ENCODE data around the gene NOP56.

The NOP56 gene

DNA sequence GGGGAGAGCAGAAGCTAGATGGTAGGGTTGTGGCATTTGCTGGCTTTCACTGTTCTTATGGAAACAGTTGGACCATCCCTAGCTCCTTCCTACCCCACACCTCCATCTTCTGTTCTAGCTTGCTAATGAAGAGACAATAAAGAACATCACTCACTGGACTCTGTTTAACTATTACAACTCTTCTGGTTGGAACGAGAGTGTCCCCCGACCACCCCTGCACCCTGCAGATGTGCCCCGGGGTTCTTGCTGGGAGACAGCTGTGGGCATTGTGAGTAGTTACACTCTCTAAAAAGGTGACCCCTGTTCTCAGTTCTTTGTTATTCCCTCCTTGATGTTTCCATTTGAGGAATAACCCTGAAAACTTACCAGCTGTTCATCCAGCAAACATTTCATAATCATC lies 40.4 kb upstream of the NOP56 start:
- Histone ChIP-seq H3K9ac (ENCODE audit: insufficient read length) (no peak overlapping the region), H3K4me3 (no peak overlapping the region), H3K36me3 (ENCODE audit: insufficient read depth, low read length) (no peaks in the 10 kb centered on the region), H3K27ac (no peak overlapping the region), H3K9me3 (ENCODE audit: low read depth, low read length) (no peaks in the 10 kb centered on the region)
- no peak for DNase-seq (ENCODE audit: low read depth, low spot score)
- no peak for TF ChIP-seq EZH2 (IDR thresholded peaks at IDR 0.05)
- TF ChIP-seq FOXP2 (optimal IDR thresholded peaks at IDR 0.05; ENCODE audit: control extremely low read depth, extremely low read length, insufficient read depth): no peak

DNA sequence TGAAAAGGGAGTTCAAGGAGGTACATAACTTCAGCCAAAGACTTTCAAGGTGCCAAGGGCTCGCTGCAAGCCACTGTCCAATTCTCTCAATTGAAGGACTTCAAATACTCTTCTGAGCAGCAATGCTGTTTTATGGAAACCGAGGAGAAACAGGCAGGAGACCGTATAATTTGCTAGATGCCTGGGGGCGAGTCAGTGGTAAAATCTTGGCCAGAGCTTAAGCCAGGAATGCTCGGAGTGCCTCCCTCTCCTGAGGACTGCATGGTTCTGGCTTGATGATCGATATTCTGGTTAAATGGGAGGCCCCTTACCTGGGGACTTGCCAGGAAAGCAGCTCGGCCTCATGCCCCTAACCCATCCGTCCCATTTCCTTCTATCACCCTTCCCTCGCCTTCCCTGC lies 35.8 kb upstream of the NOP56 start:
- Histone ChIP-seq H3K36me3 (ENCODE audit: insufficient read depth, low read length) (no peaks in the 10 kb centered on the region), H3K4me3 (no peak overlapping the region), H3K9me3 (ENCODE audit: low read depth, low read length) (no peaks in the 10 kb centered on the region), H3K27ac (no peak overlapping the region), H3K9ac (ENCODE audit: insufficient read length) (no peak overlapping the region)
- TF ChIP-seq POLR2AphosphoS5 (IDR thresholded peaks at IDR 0.05; ENCODE audit: borderline replicate concordance, low read depth, low read length): no peak
- no peak for DNase-seq (ENCODE audit: low read depth, low spot score)

DNA sequence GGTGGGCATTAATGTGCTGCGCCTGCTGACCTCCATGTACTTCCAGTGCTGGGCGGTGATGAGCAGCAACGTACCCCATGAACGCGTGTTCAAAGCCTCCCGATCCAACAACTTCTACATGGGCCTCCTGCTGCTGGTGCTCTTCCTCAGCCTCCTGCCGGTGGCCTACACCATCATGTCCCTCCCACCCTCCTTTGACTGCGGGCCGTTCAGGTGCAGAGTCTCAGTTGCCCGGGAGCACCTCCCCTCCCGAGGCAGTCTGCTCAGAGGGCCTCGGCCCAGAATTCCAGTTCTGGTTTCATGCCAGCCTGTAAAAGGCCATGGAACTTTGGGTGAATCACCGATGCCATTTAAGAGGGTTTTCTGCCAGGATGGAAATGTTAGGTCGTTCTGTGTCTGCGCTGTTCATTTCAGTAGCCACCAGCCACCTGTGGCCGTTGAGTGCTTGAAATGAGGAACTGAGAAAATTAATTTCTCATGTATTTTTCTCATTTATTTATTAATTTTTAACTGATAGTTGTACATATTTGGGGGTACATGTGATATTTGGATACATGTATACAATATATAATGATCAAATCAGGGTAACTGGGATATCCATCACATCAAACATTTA lies 35.2 kb upstream of the NOP56 start:
- Histone ChIP-seq H3K36me3 (ENCODE audit: insufficient read depth, low read length) (no peaks in the 10 kb centered on the region), H3K9me3 (ENCODE audit: low read depth, low read length) (no peaks in the 10 kb centered on the region), H3K9ac (ENCODE audit: insufficient read length) (no peak overlapping the region), H3K27ac (no peak overlapping the region), H3K4me3 (no peak overlapping the region)
- no peak for DNase-seq (ENCODE audit: low read depth, low spot score)
- no peak for TF ChIP-seq FOXP2 (optimal IDR thresholded peaks at IDR 0.05; ENCODE audit: control extremely low read depth, extremely low read length, insufficient read depth)

DNA sequence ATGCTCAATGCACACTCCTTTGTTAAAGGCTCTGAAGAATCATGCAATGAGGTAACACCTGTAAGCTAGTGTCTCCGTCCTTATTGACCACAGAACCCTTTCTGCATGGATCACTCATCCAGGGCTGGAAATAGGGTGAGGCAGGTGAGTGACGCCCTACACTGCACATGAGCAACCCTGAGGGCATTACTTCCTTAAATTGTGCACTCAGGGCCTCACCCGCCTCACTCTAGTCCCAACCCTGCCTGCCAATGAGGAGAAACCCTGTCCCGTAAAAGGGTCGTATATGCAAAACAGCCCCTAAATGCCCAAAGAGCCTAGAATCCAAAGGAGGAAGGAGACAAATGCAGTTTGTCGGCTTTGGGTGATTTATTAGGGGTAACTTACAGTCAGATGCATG lies 33.6 kb upstream of the NOP56 start:
- H3K4me3 ChIP-seq: no peak overlapping the region
- no peak for DNase-seq (ENCODE audit: low read depth, low spot score)
- no peak overlapping the region for H3K9ac ChIP-seq (ENCODE audit: insufficient read length)
- no peak overlapping the region for H3K27ac ChIP-seq
- H3K36me3 ChIP-seq (ENCODE audit: insufficient read depth, low read length): no peaks in the 10 kb centered on the region
- no peak for TF ChIP-seq EZH2 (IDR thresholded peaks at IDR 0.05)
- no peak for TF ChIP-seq FOXP2 (optimal IDR thresholded peaks at IDR 0.05; ENCODE audit: control extremely low read depth, extremely low read length, insufficient read depth)
- no peak for TF ChIP-seq POLR2AphosphoS5 (IDR thresholded peaks at IDR 0.05; ENCODE audit: borderline replicate concordance, low read depth, low read length)
- H3K9me3 ChIP-seq (ENCODE audit: low read depth, low read length): no peaks in the 10 kb centered on the region

DNA sequence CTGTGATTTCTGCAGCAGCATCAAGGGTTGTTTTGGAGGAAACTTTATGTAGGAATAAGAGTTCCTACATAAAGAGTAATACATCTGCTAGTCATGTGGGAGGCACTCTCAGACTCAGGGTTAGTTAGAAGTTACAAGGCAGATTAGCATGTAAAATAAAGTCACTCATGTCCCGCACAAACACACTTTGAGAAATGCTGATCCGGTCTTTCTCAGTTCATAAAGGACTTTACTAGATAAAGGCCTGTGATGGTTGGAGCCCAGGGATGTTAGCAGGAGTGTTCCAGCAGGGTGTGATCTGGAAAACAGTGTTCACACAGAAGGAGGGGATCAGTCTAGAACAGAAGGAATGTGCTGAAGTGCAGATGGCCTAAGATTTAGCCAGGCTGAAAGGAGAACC lies 33.1 kb upstream of the NOP56 start:
- no peaks in the 10 kb centered on the region for H3K36me3 ChIP-seq (ENCODE audit: insufficient read depth, low read length)
- no peak overlapping the region for H3K27ac ChIP-seq
- DNase-seq (ENCODE audit: low read depth, low spot score): no peak
- no peak for TF ChIP-seq FOXP2 (optimal IDR thresholded peaks at IDR 0.05; ENCODE audit: control extremely low read depth, extremely low read length, insufficient read depth)
- no peak for TF ChIP-seq EZH2 (IDR thresholded peaks at IDR 0.05)
- TF ChIP-seq POLR2AphosphoS5 (IDR thresholded peaks at IDR 0.05; ENCODE audit: borderline replicate concordance, low read depth, low read length): no peak
- no peaks in the 10 kb centered on the region for H3K9me3 ChIP-seq (ENCODE audit: low read depth, low read length)
- H3K9ac ChIP-seq (ENCODE audit: insufficient read length): no peak overlapping the region
- no peak overlapping the region for H3K4me3 ChIP-seq

DNA sequence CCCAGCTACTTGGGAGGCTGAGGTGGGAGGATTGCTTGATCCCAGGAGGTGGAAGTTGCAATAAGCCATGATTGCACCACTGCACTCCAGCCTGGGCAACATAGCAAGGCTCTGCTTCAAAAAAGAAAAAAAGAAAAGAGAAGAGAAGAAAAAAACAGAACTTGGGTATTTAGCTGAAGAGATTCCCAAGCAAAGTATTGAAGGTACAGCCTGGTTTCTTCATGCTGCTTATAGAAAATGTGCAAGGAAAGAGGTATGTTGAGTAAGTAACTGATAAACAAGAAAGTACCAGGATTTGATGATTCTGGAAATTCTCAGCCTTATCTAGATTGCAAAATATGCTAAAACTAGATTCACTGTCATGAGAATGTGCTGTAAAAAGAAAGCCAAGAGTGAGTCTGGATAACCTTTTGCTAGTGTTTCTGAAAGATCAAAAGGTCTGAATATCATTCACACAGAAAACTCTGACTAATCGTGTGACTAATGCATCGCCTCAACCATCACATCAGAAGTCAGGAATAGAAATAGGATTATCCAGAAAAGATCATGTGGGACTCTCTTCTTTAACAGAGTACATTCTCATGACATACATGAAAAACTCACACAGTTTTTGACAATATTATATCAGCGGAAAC lies 32.4 kb upstream of the NOP56 start:
- H3K27ac ChIP-seq: no peak overlapping the region
- H3K36me3 ChIP-seq (ENCODE audit: insufficient read depth, low read length): no peaks in the 10 kb centered on the region
- H3K9ac ChIP-seq (ENCODE audit: insufficient read length): no peak overlapping the region
- no peak for DNase-seq (ENCODE audit: low read depth, low spot score)
- no peak for TF ChIP-seq EZH2 (IDR thresholded peaks at IDR 0.05)
- TF ChIP-seq FOXP2 (optimal IDR thresholded peaks at IDR 0.05; ENCODE audit: control extremely low read depth, extremely low read length, insufficient read depth): no peak
- TF ChIP-seq POLR2AphosphoS5 (IDR thresholded peaks at IDR 0.05; ENCODE audit: borderline replicate concordance, low read depth, low read length): no peak
- no peak overlapping the region for H3K4me3 ChIP-seq
- H3K9me3 ChIP-seq (ENCODE audit: low read depth, low read length): no peaks in the 10 kb centered on the region

DNA sequence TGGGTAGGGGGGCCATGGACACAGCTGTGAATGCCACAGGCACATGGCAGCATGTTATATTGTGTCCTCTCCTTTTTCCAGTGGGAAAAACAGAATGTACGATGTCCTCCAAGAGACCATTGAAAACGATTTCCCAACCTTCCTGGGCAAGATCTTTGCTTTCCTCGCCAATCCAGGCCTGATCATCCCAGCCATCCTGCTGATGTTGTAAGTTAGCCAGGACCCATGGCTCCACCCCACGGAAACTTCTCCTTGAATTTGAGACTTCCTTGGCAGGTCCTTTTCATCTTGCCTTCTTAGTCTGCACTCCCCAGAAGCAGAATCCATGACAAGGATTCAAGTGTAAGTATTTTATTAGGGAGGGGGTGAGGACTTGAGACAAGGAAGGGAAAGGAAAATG lies 28.2 kb upstream of the NOP56 start:
- no peak for TF ChIP-seq POLR2AphosphoS5 (IDR thresholded peaks at IDR 0.05; ENCODE audit: borderline replicate concordance, low read depth, low read length)
- no peak for TF ChIP-seq EZH2 (IDR thresholded peaks at IDR 0.05)
- no peak for TF ChIP-seq FOXP2 (optimal IDR thresholded peaks at IDR 0.05; ENCODE audit: control extremely low read depth, extremely low read length, insufficient read depth)

DNA sequence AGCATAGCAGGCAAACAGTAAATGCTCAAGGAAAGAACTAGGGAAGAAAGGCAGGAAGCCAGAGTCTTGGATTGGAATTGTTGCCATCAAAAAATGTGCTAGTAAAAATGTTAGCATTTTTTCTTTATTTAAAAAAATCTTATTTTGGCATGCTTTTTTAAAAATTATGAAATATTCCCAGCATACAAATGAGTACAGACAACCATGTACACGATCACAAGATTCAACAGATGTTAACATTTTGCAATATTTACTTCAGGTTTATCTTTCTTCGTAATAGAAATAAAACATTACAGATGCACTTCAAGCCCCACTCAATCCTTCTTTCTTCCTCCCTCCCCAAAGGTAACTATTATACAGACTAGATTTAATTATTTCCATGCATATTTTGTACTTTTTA lies 27.4 kb upstream of the NOP56 start:
- Histone ChIP-seq H3K36me3 (ENCODE audit: insufficient read depth, low read length) (no peaks in the 10 kb centered on the region), H3K9ac (ENCODE audit: insufficient read length) (no peak overlapping the region), H3K9me3 (ENCODE audit: low read depth, low read length) (no peaks in the 10 kb centered on the region), H3K27ac (0 out of 2 replicates have a peak overlapping the region, but pooled peaks have one; percentile 48), H3K4me3 (no peak overlapping the region)
- DNase-seq (ENCODE audit: low read depth, low spot score): no peak
- TF ChIP-seq POLR2AphosphoS5 (IDR thresholded peaks at IDR 0.05; ENCODE audit: borderline replicate concordance, low read depth, low read length): no peak

More for the DNA sequence above, 28.2 kb upstream of the NOP56 start:
- no peak overlapping the region for H3K9ac ChIP-seq (ENCODE audit: insufficient read length)
- H3K27ac ChIP-seq: no peak overlapping the region
- no peak overlapping the region for H3K4me3 ChIP-seq
- no peaks in the 10 kb centered on the region for H3K36me3 ChIP-seq (ENCODE audit: insufficient read depth, low read length)
- DNase-seq (ENCODE audit: low read depth, low spot score): no peak
- H3K9me3 ChIP-seq (ENCODE audit: low read depth, low read length): no peaks in the 10 kb centered on the region

DNA sequence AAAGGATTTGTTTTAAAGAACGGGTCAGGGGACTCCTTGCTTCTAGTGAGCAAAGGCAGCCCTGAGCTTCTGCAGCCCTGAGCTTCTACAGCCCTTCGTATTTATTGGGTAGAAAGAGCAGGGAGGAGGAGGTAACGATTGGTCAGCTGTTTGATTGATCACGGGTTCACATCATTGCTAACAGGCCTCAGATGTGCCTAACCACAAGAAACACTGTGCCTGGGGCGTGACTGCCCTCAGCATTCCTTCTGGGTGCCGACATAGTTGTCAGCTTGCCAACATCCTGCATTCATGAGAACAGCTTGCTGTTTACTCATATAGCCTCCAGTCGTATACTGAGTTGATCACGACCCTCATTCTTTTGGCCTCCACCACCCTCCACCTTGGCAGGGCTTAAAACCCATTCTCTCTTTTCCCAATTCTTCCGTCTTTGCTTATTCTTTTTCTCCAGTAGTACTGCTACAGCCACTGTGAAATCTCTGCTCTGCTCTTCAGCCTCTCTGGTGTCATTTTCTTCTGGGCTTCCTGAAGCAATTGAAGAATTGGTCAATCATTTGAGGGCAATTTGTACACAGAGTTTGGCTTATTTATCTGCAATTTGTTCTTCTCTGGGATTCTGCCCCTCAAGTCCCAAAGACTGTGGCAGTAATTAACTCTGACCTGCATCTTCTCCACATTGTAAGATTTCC lies 25.4 kb upstream of the NOP56 start:
- H3K9me3 ChIP-seq (ENCODE audit: low read depth, low read length): no peaks in the 10 kb centered on the region
- TF ChIP-seq FOXP2 (optimal IDR thresholded peaks at IDR 0.05; ENCODE audit: control extremely low read depth, extremely low read length, insufficient read depth): no peak
- TF ChIP-seq EZH2 (IDR thresholded peaks at IDR 0.05): no peak
- no peak for TF ChIP-seq POLR2AphosphoS5 (IDR thresholded peaks at IDR 0.05; ENCODE audit: borderline replicate concordance, low read depth, low read length)
- H3K4me3 ChIP-seq: no peak overlapping the region
- H3K36me3 ChIP-seq (ENCODE audit: insufficient read depth, low read length): no peaks in the 10 kb centered on the region
- peak; percentile 26 for DNase-seq (ENCODE audit: low read depth, low spot score)
- no peak overlapping the region for H3K9ac ChIP-seq (ENCODE audit: insufficient read length)
- H3K27ac ChIP-seq: peak overlapping the region; percentile 7; the same call in 1 of the 2 replicates

Data from SK-N-MC (cell line).